Breast epithelium (tissue), 4 donors: ENCODE measurements around the gene COL6A2. TPM values are rescaled to one million over a fixed set of nuclear protein-coding genes. Genes with fewer than 3 reads are reported as not detected.

Experiments used
- DNase-seq, 2 donors: peaks; one replicate each; pipeline ENCODE4 v3.0.0-alpha.2; 2019; ENCODE audit warnings: low spot score in 2 of 2
- H3K27ac ChIP-seq, 2 donors: fragments of 200-600 bp; sonication (generic) in 1 of 2; one replicate each; pipeline ENCODE4 v1.5.1; 2016 to 2019; ENCODE audit warnings: mild to moderate bottlenecking in 1 of 2
- H3K27me3 ChIP-seq, 2 donors: fragments of 200-600 bp; sonication (generic) in 1 of 2; one replicate each; pipeline versions ENCODE4 v1.5.1 to v1.6.0; 2017 to 2019; ENCODE audit warnings: control low read depth in 1 of 2, mild to moderate bottlenecking in 1 of 2
- H3K36me3 ChIP-seq: fragments of 200-600 bp; one replicate; pipeline ENCODE4 v1.5.1; 2019
- H3K4me1 ChIP-seq, 2 donors: fragments of 200-600 bp; sonication (generic); one replicate each; pipeline ENCODE4 v1.5.1; 2016 to 2019; ENCODE audit warnings: control low read depth in 1 of 2
- H3K4me3 ChIP-seq, 3 donors: fragments of 200-600 bp; sonication (generic); 1 replicate in 2 of 3; 2 replicates in 1 of 3; pipeline ENCODE4 v1.5.1; 2016 to 2019; ENCODE audit warnings: mild to moderate bottlenecking in 3 of 3, moderate library complexity in 2 of 3
- H3K9me3 ChIP-seq, 2 donors: fragments of 200-600 bp; sonication (generic) in 1 of 2; one replicate each; pipeline ENCODE4 v1.5.1; 2016 to 2019; ENCODE audit warnings: control low read depth in 1 of 2
- CTCF ChIP-seq, 3 donors: fragments of 450-650 bp; IDR thresholded peaks; one replicate each; pipeline ENCODE4 v1.5.1; 2016 to 2017; ENCODE audit warnings: antibody characterized with exemption in 3 of 3, mild to moderate bottlenecking in 3 of 3, moderate library complexity in 3 of 3
- POLR2A ChIP-seq: fragments of 450-650 bp; IDR thresholded peaks from one replicate; pipeline ENCODE4 v1.6.1; 2016; ENCODE audit warnings: antibody characterized with exemption, mild to moderate bottlenecking, moderate library complexity
- POLR2AphosphoS5 ChIP-seq, 3 donors: sonication (generic); formaldehyde crosslinking; IDR thresholded peaks; one replicate each; pipeline ENCODE4 v1.6.1; 2017; ENCODE audit warnings: antibody characterized with exemption in 3 of 3
- intact Hi-C: fragments of 100-400 bp; cut with DNase I; formaldehyde crosslinking; loops from one replicate; pipeline ENCODE4 v1.15.1; 2023; ENCODE audit warnings: low total_unique reads
- total RNA-seq, 3 donors: library from RNA; depleted of rRNA; stranded (reverse); fragments of >200 nt; gene quantifications; one replicate each; pipeline ENCODE4 v1.1.0, GENCODE V29; 2016

The COL6A2 gene
- 1,000 to 10,000 TPM in 1 of 3 donors, 100 to 1,000 TPM in 2; 177 to 1,266 (median 418) TPM for total RNA-seq

GRCh38 chr21:46097336-46098293 lies at the start of gene COL6A2:
COL6A2 (plus strand) TSS chr21:46098112.
- Histone ChIP-seq H3K27me3 (peaks cover 0 to 2% of the 10 kb centered on the region in 2 donors), H3K27ac (peak within 1 kb of the TSS; percentile 86 to 97), H3K9me3 (peaks cover 0 to 5% of the 10 kb centered on the region in 2 donors), H3K36me3 (no peaks in the 10 kb centered on the region), H3K4me3 (peak within 1 kb of the TSS; percentile 84 to 96 (median 89)), H3K4me1 (no peaks in the 10 kb centered on the region)
- intact Hi-C loops: loop anchor here (10.0 kb wide), 1 partner anchor 103 kb away; no protein-coding TSS in a partner anchor
- TF ChIP-seq POLR2A: no peak
- TF ChIP-seq POLR2AphosphoS5 (IDR thresholded peaks at IDR 0.05): peak in 2 of 3 donors; percentile 37 to 39
- peak; percentile 59 to 60 for DNase-seq

GRCh38 chr21:46048926-46049889 lies 48.7 kb upstream of the COL6A2 start:
- H3K9me3 ChIP-seq: no peaks in the 10 kb centered on the region
- DNase-seq: peak; percentile 69 to 87
- intact Hi-C loops: no loop called here
- TF ChIP-seq POLR2A: no peak
- TF ChIP-seq POLR2AphosphoS5 (IDR thresholded peaks at IDR 0.05): peak; percentile 84 to 99 (median 96)
- peaks cover 9 to 12% of the 10 kb centered on the region in 2 donors for H3K4me1 ChIP-seq
- no peaks in the 10 kb centered on the region for H3K36me3 ChIP-seq
- peak overlapping the region in 1 of 3 donors; percentile 41 for H3K4me3 ChIP-seq
- peak overlapping the region; percentile 87 to 96 for H3K27ac ChIP-seq
- H3K27me3 ChIP-seq: peaks cover 0 to 2% of the 10 kb centered on the region in 2 donors

- H3K9me3 ChIP-seq: no peaks in the 10 kb centered on the region
- peak overlapping the region; percentile 87 to 96 for H3K27ac ChIP-seq
- H3K27me3 ChIP-seq: peaks cover 0 to 2% of the 10 kb centered on the region in 2 donors
- TF ChIP-seq POLR2AphosphoS5 (IDR thresholded peaks at IDR 0.05) (no peak), POLR2A (no peak), CTCF (IDR thresholded peaks at IDR 0.05) (no peak)
- no peaks in the 10 kb centered on the region for H3K36me3 ChIP-seq
- H3K4me3 ChIP-seq: peak overlapping the region in 1 of 3 donors; percentile 41
- H3K4me1 ChIP-seq: peaks cover 9 to 12% of the 10 kb centered on the region in 2 donors
- DNase-seq: no peak
- intact Hi-C loops: no loop called here
Observed at GRCh38 chr21:46049890-46050667, 47.8 kb upstream of the COL6A2 start.

DNA sequence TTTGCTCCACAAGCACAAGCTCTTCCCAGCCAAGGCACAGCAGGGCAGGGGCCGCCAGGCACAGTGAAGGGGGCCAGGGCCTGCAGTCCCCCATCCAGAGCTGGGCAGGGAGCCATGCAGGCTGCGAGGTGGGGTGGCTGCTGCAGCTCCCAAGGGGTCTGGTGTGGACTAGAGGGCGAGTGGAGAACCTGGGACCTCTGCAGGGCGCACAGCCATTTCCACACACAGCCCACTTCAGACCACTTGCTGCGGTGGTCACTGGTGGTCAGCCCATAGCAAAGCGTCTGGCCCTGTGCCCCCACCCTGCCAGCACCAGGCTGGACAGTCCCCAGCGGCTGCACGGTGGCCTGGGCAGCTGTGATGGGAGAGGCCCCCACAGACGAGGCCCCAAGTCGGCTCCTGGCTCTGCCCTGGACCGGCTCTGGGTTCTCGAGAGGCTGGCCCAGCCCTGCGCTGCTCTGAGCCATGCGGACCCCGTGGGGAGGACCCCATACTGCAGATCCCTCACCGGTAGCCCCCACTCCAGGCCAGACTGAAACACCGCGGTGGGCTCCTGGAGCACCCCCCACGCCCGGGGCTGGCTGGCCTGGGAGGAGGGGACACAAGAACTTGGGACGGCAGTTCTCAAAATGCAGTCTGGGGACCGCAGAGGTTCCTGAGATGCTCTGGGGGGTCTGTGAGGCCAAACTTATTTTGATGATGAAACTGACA lies 47.1 kb upstream of the COL6A2 start:
- H3K9me3 ChIP-seq: no peaks in the 10 kb centered on the region
- H3K4me3 ChIP-seq: no peak overlapping the region
- no peaks in the 10 kb centered on the region for H3K36me3 ChIP-seq
- H3K27ac ChIP-seq: peak overlapping the region; percentile 87 to 96
- intact Hi-C loops: no loop called here
- no peak for DNase-seq
- no peak for TF ChIP-seq CTCF (IDR thresholded peaks at IDR 0.05)
- no peak for TF ChIP-seq POLR2A
- TF ChIP-seq POLR2AphosphoS5 (IDR thresholded peaks at IDR 0.05): no peak
- peaks cover 0 to 2% of the 10 kb centered on the region in 2 donors for H3K27me3 ChIP-seq
- H3K4me1 ChIP-seq: peaks cover 9 to 12% of the 10 kb centered on the region in 2 donors

DNA sequence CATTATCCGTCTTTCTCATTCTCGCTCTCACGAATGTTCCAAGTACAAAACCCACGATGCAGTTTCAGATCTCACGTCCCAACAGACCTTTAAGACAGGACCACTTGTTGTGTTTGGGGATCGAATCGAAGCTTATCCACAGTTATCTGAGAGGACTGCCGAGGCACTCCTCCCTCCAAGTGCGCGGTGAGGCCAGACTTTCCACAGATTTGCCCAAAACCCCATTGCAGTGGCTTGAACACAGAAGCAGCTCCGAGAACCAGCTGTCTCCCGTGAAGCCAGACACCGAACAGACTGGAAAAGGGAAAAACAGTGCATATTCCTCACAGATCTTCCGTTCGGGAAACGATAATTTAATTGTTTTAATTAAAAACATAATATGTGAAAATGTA lies 46.5 kb upstream of the COL6A2 start:
- Histone ChIP-seq H3K27ac (peak overlapping the region; percentile 87 to 96), H3K4me3 (no peak overlapping the region), H3K4me1 (peaks cover 9 to 12% of the 10 kb centered on the region in 2 donors), H3K36me3 (no peaks in the 10 kb centered on the region), H3K27me3 (peaks cover 0 to 2% of the 10 kb centered on the region in 2 donors), H3K9me3 (no peaks in the 10 kb centered on the region)
- TF ChIP-seq CTCF (IDR thresholded peaks at IDR 0.05) (no peak), POLR2AphosphoS5 (IDR thresholded peaks at IDR 0.05) (no peak), POLR2A (no peak)
- DNase-seq: no peak
- intact Hi-C loops: no loop called here
